Hematopoietic multipotent progenitor cell treated with erythropoietin and hydrocortisone succinate and interleukin-3 and kit ligand, for 17 days (in vitro differentiated cells): ENCODE data around the gene KRTAP2-2.
"Not testable (repeated sequence)": the region's sequence is repeated elsewhere in the genome, so short reads cannot be mapped to it uniquely, and the experiment has no call there.

Experiments used
- DNase-seq: peaks from one replicate; pipeline ENCODE4 v3.0.0-alpha.2; 2015; ENCODE audit warnings: low spot score

Gene KRTAP2-2

GRCh38 chr17:41055130-41055529 lies at the start of gene KRTAP2-2:
KRTAP2-2 (minus strand) TSS chr17:41055230; CDS start chr17:41055211, 19 bp downstream.
- DNase-seq, result not testable (repeated sequence)

- DNase-seq, result not testable (repeated sequence)
Observed at GRCh38 chr17:41104386-41105038, 49.5 kb upstream of the KRTAP2-2 start.

- DNase-seq, result no peak
Observed at GRCh38 chr17:41103896-41104295, 48.9 kb upstream of the KRTAP2-2 start.

GRCh38 chr17:41101586-41102259 lies 46.7 kb upstream of the KRTAP2-2 start, which contains the start of gene KRTAP4-16:
KRTAP4-16 (minus strand) TSS chr17:41102209; CDS start chr17:41102209, 0 bp downstream.
- DNase-seq, result no peak

- not testable (repeated sequence) for DNase-seq
Observed at GRCh38 chr17:41099682-41100480, 44.9 kb upstream of the KRTAP2-2 start.

- no peak for DNase-seq
Observed at GRCh38 chr17:41098481-41098880, 43.5 kb upstream of the KRTAP2-2 start.

- DNase-seq, result no peak
Observed at GRCh38 chr17:41098042-41098441, 43.0 kb upstream of the KRTAP2-2 start, which contains the start of gene KRTAP4-8. KRTAP4-8 (minus strand) TSS chr17:41098142; CDS start chr17:41098084, 58 bp downstream.

- DNase-seq, result no peak
Observed at GRCh38 chr17:41096055-41096454, 41.0 kb upstream of the KRTAP2-2 start.

- not testable (repeated sequence) for DNase-seq
Observed at GRCh38 chr17:41088760-41089352, 33.8 kb upstream of the KRTAP2-2 start.

- DNase-seq, result not testable (repeated sequence)
Observed at GRCh38 chr17:41084100-41084856, 29.2 kb upstream of the KRTAP2-2 start, which contains the start of gene KRTAP4-7. KRTAP4-7 (plus strand) TSS chr17:41084150; CDS start chr17:41084207, 57 bp downstream.

GRCh38 chr17:41083427-41083826 lies 28.4 kb upstream of the KRTAP2-2 start:
- not testable (repeated sequence) for DNase-seq

- no peak for DNase-seq
Observed at GRCh38 chr17:41082626-41083025, 27.6 kb upstream of the KRTAP2-2 start.

GRCh38 chr17:41076788-41077187 lies 21.8 kb upstream of the KRTAP2-2 start:
- no peak for DNase-seq

- no peak for DNase-seq
Observed at GRCh38 chr17:41073676-41074075, 18.6 kb upstream of the KRTAP2-2 start.

- DNase-seq, result no peak
Observed at GRCh38 chr17:41071606-41072360, 16.8 kb upstream of the KRTAP2-2 start.

- DNase-seq, result no peak
Observed at GRCh38 chr17:41069031-41069430, 14.0 kb upstream of the KRTAP2-2 start.

GRCh38 chr17:41067281-41067680 lies 12.3 kb upstream of the KRTAP2-2 start:
- DNase-seq, result no peak

GRCh38 chr17:41065829-41066624 lies 11.0 kb upstream of the KRTAP2-2 start, which contains the start of gene KRTAP2-4:
KRTAP2-4 (minus strand) TSS chr17:41065879; CDS start chr17:41065845, 34 bp downstream.
- DNase-seq, result no peak

GRCh38 chr17:41065016-41065689 lies 10.1 kb upstream of the KRTAP2-2 start:
- not testable (repeated sequence) for DNase-seq
